GM18499 (cell line): Measurements from ENCODE around the gene FUT8.

Source experiments
- ATAC-seq: cut with Tn5 transposase; IDR thresholded peaks from one replicate; pipeline ENCODE4 v1.9.1; 2021; ENCODE audit warnings: moderate number of reproducible peaks; ENCODE audit not compliant: insufficient read depth, unreplicated experiment

Gene FUT8

DNA sequence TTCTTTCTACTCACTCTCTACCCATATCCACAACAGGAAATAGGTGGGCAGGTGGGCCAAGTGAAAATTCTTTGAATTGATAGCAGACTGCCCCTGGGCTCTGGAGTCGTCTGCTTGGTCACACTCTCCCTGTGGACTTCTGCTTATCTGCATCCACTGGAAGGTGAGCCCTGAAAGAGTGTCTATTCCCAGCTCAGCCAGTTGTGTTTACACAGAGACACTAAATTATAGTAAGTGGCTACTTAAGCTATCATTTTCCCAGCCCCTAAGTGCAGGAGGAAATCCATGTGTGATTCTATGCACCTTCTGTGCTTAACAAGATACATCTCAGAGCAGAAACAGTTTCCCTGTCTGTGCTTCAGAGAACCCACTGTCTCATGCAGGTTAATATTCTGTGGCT is 338.4 kb downstream of the FUT8 start:
- no peak for ATAC-seq

DNA sequence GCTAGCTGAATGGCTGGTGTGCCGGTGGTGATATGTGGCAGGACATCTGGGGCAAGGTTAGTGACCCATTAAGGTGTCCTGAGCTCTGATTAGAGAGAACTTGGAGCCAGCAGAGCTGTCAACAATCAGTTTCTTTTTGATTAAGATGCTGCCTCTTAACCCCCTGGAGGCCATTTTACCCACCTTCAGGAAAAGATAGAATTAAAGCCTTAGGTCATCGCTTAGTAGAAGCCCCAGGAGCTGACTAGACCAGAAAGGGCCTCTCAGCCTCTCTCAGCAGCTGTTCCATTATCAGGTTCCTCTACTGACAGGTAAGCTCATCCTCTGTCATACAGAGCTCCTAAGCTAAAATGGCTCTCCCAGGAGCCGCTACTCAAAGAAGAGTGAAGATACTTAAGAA is 339.0 kb downstream of the FUT8 start:
- no peak for ATAC-seq

DNA sequence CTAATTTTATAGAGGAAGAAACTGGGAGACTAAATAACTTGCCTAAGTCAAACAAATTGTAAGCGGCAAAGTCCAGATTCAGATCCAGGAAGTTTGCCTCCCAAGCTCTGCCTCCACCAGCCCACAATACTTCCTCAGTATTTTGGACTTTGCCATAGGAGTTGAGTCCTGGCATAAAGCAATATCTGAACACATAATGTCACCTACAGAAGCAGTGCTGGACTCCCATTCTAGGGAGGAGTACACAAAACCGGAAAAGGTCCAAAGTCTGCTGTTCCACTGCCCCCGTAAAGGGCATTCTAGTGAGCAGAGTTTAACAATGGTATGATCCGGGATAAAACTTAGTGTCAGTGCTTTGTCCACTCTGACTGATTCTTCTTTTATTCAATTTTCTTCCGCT is 340.5 kb downstream of the FUT8 start:
- ATAC-seq: no peak

DNA sequence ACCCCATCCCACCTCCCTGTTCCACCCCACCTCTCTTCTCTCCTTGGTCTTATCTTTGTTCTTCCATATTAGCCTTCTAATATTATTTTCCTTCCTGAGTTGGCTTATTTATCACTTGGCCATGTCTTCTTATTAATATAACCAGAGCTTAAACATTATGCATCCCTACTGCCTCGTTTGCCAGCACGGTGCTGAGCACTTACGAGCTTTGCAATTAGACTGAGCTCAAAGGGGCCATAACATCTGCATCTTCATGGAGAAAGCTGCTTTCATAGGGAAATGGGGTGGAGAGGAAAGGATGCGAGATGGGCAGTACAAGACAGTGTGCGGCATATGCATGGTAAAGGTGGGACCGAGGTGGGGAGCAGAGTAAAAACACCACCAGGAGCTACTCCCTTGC is 342.8 kb downstream of the FUT8 start:
- ATAC-seq: no peak

DNA sequence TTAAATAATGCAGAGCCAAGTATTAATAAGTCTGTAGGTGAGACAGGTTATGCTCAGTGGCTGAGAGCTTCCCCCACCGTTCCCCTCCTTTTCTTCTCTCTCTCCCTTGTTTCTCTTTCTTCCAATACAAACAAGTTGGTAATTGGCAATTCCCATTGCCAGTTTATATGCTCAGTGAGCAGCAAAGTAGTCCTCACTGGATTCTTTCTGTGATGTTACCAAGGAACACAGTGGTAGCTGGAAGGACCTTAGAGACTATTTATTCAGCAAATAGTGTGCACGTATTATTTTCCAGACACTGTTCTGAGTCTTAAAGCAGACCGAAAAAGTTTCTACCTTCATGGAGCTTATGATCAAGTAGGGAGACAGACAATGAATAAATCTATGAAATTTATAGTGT is 344.4 kb downstream of the FUT8 start:
- ATAC-seq: no peak

DNA sequence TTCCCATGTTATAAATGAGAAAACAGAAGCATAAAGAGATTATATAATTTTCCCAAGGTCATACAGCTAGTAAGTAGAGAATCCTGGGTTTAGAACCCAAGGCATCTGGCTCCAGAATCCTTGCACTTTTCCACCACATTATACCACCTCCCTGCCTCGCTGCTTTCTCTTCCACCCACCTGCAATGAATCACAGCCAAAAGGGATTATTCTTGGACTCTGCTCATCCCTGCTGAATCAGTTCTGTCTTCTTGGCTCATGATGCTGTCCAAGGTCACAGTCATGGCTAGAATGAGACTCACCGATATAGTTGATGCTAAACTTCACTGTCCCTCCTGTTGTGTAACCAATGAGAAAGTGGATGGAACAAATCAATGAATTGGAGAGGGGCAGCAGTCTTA is 356.6 kb downstream of the FUT8 start:
- no peak for ATAC-seq

DNA sequence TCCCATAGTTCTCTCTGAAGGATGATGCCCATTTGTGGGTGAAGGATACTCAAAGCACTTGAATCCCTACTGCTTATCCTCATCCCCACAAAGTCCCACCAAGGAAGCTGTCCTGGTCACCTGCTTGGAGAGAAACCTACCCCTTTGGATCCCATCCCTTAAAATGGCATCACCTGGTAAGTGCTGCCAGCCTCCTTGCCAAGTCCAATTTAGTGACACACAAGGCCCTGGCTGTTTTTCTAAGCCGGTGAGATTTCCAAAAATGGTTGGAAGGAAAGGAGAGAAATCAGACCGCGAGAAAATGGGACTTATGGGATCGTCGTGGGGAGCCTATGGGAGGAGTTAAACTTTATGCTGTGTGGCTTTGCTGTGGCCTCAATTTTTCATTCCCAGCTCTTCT is 358.2 kb downstream of the FUT8 start:
- no peak for ATAC-seq

DNA sequence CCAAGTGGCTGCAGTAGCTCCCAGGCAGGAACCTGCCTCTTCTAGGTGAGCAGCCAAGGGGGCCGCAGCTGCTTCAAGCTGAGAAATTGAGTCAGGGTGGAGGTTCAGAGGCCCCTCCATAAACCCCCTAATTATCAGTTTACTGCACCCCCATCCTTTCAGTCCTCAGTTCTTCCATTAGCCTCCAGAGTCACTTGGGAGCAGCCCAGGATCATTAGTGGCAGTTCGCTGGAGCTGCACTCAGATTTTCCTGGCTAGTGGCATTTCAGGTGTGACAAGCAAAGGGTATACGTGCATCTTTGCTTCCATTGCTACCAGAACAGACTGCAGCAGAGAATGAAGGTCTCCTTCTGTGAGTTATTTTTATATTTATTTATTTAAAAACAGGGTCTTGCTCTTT is 358.7 kb downstream of the FUT8 start:
- no peak for ATAC-seq

DNA sequence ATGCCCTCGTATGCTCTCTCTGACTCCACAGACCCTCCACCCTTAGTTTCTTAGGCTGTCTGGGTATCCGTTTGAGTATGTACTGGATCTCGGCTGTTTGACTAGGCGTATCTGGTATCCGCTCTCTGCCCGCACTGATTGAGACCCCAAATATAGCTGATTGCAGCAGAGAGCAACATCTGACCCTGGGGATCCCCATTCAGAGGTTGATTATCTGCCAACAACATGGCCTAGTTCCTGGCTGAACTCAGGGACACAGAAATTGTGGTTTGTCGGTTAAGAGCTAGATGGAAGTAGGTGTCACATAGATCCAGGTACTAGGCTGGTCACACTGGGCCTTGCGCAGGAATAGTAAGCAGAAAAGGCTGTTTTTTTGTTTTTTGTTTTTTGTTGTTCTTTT is 359.9 kb downstream of the FUT8 start:
- ATAC-seq: no peak

DNA sequence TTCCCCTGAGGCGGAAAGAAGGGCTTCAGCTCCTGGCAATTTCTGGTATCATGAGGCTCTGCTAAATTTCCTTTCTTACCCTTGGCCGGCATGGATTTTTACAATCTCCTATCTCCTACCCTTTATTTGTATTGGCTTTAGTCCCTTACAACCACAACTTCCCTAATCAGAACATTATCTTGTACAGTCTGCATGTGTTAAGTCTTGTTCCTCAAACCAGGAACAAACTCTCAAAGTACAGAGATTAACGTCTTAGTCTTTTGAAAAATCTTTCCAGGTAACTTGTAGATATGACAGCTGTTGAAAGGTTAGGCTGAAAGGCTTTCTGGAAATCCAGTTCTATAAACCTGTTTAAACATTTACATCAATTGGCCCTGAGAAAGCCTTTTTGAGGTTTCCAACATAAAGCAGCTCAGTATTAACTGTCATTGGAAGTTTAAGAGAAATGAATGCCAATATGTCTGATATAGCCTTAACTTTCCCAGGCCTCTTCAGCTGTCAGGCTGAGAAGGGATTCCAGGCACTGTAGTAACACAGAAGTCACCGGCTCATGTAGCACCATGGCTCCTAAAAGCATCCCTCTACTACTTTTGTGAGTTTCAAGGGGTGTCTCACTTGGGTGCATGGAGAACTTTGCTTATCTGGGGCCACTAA is 360.5 kb downstream of the FUT8 start:
- ATAC-seq: no peak

DNA sequence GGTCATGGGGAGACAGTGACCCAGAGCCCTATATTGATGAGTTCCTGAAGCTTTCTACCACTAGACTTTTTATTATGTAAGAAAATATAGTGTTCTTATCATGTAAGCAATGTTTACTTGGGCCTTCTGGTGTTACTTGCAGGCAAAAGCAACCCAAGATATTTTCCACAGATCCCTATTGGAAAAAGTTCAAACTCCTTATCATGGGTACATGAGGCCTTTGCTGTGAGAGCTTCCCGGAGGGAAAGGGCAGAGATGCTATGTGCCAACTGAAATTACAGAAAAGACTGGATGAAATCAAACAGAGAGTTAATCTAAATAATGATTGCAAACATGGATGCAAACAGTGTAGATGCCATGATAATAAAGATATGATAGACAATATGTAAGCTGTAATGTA is 361.5 kb downstream of the FUT8 start:
- ATAC-seq: no peak

DNA sequence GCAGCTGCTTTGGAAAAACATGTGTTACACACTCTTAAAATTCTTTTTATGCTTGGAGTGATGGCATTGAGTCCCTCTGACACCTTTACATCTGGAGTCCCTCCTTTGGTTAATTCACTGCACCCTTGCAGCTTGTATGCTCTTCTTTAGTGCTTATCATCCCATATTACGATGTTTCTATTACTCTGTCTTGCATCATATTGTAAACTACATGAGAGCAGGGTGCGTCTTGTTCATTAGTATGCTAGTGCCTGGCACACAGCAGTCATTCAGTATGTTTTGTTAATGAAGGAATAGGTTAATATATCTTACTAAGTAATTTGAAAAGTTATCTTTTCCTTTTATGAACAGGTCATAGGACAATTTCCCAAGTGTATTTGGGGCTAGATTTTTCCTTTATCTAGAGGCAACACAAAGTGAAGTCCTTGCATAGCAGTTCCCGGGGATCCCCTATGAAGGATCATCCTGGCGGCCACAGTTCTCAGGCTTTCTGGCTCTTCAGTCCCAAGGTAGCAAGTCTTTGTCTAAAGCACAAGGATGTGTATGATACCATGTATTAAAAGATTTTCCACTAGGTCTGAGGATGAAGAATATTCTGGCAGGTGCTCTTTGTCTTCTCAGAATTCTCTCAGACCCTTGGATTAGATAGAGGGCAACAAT is 363.8 kb downstream of the FUT8 start:
- no peak for ATAC-seq

DNA sequence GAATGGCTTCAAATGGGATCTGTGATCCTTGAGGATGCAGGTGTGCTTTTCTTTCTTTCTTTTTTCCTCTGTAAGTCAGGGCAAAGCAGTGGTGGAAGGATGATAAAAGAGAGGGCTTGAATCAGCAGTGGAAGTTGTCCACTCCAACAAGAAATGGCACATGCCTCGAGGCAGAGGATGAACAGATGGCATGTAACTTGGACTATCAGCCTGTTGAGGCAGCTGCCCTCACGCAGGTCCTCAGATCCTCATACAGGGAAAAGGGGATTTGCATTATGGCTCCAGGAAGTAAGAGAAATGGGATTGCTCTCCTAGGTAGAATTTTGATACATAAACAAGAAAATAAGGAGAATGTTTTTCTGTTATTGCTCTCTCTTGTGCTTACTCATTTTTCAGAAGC is 368.0 kb downstream of the FUT8 start:
- ATAC-seq: no peak

DNA sequence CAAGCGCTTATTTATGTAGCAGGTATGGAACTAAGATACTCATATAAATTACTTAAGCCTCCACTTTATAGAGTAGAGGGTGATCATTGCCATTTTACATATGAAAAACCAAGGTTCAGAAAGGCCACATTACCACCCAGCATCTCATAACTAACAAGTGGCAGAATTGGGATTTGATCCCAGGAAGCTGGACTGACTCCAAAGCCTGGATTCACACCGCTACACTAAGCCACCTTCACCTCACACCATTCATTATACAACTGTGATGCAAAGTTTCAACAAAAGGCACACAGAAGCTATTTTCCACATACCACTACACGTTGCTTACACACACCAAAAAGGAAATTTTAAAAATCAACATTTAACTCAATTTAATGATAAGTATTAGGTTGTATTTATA is 370.6 kb downstream of the FUT8 start:
- ATAC-seq: no peak

DNA sequence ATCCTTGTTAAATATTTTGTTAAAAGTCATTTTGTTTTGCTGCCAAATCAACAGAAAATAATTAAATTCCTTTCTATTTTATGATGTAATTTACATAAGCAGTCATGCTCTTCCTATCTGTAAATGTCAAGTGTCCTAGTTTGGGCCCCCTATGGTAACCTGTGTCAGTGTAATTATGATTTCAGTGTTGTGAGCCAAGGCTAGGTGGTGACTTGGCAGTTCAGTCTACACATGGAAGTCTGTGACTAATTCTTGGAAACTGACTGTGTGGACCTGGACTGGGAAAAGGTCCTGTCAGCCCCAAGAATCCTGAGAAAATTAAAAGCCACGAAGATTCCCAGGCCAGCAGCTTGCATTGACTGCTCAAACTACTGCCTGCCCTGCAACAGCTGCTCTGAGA is 371.0 kb downstream of the FUT8 start:
- no peak for ATAC-seq

DNA sequence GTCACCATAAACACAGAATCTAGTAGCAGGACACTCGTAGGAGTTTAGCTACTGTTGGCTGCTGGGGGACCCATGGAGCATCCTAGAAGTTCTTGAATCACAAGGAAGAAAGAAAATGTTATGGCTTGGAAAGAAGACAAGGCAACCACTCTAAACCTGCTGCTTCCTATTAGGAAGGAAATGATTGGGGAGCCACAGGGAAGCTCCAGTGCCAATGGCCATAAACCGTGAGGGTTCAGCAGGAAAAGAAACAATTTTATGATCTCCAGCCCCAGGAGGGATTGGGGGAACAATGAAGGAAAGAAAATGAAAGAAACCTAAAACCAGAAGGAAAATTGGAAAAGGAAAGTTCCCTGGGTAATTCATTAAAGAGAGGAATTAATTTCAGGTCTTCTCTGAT is 372.0 kb downstream of the FUT8 start:
- no peak for ATAC-seq

DNA sequence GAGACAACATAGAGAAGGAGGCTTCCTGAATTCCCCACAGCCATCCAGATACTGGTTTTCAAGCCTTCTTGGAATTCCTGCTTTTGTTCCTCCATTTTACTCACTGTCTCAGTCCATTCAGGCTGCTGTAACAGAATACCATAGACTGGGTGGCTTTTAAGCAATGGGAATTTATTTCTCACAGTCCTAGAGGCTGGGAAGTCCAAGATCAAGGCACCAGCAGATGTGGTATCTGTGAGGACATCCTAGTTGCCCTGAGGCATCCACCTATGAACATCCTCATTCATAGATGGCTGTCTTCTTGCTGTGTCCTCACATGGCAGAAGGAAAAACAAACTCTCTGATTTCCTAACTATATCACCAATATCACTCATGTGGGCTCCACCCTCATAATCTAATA is 374.9 kb downstream of the FUT8 start:
- ATAC-seq: no peak

DNA sequence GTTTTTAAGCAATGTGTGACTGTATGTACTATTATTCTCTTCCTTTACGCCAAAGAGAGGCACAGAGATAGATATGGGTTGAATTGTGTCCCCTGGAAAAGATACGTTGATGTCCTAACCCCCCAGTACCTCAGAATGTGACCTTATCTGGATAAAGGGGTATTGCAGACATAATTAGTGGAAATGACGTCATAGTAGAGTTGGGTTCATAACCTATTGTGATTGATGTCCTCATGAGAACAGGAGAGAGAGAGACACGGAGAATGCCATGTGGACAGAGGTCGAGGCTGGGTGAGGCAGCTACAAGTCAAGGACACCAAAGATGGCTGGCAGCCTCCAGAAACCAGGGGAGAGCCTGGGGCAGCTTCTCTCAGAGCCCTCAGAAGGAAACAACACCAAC is 376.3 kb downstream of the FUT8 start:
- ATAC-seq: no peak

DNA sequence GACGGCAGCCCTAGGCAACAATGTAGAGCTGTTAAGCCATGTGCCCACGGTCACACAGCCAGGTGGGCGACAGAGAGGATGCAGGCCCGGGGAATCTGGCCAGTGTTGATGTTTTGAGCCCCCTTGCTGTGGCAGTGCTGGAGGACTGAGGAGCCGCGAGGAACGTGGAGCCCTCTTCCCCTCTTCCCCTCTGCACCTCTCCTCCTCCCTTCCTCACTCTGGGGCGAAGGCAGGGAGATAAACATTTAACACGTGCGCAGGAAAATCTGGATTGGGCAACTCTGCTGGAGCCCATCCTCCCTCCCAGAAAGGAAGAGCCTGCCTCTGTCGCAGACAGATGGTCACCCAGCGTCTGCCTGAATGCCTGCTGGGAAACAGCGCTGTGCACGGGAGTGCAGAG is 376.8 kb downstream of the FUT8 start:
- ATAC-seq: no peak

DNA sequence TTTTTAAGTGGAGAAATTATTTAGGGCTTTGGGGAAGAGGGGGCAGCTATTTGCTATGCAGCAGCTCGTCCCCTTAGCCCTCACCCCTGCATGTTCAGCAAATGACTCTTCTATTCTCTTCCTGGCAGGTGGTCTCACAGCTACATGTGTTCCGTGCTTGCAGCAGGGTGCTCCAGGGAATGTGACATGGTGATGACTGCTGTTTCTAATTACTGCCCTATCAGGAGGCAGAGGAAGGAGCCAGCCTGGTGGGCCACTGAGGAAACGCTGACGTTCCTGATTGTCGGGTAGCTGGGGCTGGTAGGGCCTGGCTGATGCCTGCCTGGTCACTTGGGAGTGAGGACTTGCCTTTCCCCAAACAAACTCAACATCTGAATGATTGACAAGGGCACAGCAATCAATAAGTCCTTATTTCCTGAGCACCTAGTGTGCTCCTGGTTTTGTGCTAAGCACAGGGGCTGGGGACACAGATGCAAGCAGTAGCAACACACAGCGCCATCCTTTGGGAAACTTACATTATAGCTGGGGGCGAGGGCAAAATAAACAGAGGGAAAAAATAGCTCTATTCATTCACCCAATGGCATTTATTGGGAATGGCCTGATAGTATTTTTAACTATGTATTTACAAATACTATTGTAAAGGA is 377.8 kb downstream of the FUT8 start:
- ATAC-seq: no peak

DNA sequence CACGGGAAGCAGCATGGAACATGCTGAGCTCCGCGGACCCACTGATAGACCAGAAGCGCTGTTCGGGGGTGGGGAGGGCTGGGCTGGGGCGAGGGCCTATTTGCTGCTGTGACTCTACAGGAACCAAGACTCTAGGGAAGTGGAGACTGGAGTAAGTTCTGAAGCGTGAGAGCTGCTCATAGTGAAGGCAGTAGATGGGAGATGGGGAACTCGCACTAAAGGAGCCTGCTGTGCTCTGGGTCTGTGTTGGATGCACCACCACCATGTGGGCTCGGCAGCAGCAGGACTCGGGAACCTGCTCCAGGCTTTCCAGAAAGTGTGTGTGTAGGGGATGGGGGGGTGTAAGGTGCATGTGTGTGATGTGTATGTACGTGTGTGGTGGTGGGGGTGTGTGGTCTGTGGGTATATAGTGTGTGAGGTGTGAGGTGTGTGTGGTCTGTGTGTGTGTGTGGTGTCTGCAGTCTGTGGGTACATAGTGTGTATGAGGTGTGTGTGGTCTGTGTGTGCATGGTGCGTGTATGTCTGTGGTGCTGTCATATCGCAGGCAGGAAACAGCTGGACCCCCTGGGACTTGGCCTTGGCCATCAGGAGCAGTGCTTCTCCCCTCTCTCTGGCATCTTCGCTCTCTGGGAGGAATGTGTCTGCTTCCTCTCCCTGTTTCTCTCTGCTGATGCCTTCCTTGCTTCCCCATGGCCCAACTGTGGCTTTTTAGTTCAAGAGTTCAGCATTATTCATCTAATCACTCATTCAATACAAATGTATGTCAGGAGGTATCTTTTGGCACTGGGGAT is 378.9 kb downstream of the FUT8 start:
- no peak for ATAC-seq
